GM21367 (cell line): Measurements from ENCODE around the gene RSL1D1.
"Not testable (repeated sequence)": the region's sequence is repeated elsewhere in the genome, so short reads cannot be mapped to it uniquely, and the experiment has no call there.

Experiments used
- ATAC-seq: cut with Tn5 transposase; IDR thresholded peaks from one replicate; pipeline ENCODE4 v1.9.1; 2021; ENCODE audit not compliant: unreplicated experiment

The RSL1D1 gene

DNA sequence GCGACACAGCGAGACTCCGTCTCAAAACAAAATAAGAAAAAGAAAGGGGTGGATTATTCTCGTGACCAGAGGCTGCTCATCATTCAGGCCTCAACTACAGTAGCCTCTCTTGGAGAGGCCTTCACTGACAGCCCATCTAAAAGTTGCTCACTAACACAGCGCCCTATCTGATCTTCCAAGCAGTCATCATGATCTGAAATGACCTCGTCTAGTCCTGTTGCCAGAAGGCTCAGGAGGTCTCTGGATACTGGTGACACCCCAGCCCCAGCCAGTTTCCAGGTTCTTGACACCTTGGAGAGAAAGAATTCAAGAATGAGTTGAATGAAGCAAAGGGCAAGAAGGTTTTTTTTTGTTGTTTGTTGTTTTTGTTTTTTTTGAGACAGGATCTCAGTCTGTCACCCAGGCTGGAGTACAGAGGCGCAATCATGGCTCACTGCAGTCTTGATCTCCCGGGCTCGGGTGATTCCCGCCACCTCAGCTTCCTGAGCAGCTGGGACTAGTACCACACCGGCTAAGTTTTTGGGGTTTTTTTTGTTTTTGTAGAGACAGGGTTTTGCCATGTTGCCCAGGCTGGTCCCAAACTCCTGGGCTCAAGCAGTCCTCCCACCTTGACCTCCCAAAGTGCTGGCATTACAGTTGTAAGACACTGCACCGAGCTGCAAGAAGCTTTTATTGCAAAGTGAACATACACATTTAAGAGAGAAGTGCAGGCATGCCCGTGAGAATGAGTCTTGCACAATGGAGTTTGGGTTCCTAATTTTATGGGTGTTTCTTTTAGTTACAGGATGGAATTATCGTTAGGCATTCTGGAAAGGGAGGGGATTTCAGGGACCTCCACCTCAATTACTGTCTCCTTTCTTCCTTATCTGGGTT lies 51.6 kb downstream of the RSL1D1 start:
- no peak for ATAC-seq

DNA sequence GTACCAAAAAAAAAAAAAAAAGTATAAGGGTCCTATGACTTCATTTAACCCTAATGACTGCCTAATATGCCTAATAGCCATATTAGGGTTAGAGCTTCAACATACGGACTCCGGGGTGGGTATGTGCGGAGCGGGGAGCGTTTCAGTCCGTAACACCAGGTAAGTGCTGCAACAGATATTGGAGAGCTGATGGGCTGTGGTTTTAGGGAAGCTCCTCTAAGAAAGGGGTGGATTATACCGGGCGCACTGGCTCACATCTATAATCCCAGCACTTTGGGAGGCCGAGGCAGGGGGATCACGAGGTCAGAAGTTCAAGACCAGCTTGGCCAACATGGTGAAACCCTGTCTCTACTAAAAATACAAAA lies 52.3 kb downstream of the RSL1D1 start:
- no peak for ATAC-seq

DNA sequence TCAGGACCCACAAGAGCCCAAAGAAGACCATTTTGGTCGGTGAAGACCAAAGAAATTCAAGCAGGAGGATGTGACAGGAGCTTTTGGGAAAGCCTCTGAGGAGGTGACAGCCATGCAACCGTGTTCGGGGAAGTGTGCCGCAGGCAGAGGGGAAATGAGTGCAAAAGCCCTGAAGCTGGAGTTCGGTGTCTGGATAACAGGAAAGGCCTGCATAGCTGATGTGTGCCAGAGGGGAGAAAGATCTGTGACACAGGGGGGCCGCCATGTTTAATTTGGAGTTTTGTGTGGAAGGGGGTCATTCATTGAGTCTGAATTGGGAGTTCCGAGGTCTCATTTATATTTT lies 53.4 kb downstream of the RSL1D1 start:
- ATAC-seq, result peak; percentile 3

DNA sequence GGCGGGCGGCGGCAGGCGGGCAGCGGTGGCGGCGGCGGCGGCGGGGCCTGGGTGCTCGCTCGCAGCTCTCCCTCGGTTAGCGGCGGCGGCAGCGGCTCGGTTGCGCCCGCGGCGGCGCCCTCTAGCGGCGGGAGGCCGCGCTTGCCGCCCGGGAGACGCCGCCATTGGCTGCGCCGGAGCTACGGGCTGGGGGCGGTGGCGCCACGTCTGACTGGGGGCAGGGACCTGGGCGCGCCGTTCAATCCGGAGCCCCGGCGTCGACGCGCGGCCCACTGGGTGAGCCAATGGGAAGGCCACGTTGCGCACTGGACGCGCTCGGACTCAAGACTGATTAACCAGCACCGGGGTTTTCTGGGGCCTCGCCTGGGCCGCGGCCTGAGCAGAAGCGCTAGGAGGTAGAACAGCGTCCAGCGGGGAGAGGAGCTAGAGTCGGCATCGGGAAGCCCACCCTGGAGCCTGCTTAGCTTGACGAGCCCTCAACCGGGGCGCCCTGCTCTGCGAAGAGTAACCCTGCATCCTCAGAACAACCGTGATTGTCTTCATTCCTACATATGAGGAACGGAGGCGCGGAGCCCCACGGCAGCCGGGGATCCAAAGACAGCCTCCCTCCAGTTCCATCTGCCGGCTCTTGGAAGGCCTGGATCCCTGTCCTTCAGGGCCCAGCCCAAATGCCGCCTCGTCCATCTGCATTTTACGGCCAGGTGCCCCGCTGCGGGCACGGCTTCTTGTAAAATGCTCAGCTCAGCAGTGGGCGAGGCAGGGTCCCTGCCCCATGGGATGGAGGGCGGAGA lies 54.0 kb downstream of the RSL1D1 start, which contains the start of gene ZC3H7A:
Gene ZC3H7A, minus strand, starts transcription at position 93 of the 791 bp plus-strand sequence. CDS start 14,904 bp downstream, outside the sequence.
- ATAC-seq, result peak; percentile 76

DNA sequence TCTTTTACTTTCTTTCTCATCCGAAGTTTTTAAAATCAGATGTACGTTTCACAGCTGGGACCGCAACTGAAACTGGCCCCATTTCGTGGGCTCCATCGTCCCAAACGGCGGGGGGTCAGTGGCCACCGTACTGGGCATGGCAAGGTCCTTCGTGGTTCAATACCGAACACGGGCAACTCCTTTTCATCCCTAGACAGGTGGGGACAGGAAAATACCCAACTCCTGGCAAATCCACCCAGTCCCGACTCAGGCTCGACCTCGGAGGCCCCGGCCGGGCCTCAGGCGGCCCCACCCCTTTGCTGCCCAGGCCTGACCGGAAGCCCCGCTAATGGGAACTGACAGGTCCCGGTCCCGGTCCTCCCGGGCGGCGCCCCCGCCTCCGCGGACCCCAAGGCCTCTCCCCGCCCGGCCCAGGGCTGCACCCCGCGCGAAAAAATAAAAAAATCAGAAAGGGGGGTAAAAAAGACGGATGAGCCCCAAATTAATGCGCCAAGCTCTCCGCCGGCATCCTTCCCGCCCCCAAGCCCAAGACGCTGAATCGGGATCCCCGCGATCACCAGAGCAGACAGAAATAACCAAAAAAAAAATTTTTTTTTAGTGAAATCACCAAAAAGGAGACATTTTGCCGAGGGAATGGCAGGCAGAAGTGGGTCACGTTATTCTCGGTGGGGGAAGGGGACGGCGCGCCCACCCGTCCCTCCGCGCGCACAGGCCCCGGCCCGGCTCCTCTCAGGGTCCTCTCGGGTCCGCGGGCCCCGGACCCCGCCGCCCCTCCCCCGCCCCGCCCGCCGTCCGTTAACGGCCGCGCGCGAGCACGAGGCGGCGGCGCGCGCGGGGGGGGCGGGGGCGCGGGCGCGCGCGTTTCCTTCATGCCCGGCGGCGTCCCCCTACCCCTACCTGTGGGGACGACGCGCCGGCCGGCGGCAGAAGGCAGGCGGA lies 54.8 kb downstream of the RSL1D1 start:
- ATAC-seq, result peak; percentile 4

DNA sequence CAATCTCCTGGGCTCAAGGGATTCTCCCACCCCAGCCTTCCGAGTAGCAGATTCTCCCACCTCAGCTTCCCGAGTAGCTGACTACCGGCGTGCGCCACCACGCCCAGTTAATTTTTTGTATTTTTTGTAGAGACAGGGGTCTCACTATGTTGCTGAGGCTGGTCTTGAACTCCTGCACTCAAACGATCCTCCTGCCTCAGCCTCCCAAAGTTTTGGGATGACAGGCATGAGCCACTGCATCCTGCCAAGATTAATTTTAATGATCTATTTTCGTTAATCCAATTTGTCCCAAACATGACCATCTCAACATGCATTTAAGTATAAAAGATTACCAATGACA lies 55.5 kb downstream of the RSL1D1 start:
- no peak for ATAC-seq

DNA sequence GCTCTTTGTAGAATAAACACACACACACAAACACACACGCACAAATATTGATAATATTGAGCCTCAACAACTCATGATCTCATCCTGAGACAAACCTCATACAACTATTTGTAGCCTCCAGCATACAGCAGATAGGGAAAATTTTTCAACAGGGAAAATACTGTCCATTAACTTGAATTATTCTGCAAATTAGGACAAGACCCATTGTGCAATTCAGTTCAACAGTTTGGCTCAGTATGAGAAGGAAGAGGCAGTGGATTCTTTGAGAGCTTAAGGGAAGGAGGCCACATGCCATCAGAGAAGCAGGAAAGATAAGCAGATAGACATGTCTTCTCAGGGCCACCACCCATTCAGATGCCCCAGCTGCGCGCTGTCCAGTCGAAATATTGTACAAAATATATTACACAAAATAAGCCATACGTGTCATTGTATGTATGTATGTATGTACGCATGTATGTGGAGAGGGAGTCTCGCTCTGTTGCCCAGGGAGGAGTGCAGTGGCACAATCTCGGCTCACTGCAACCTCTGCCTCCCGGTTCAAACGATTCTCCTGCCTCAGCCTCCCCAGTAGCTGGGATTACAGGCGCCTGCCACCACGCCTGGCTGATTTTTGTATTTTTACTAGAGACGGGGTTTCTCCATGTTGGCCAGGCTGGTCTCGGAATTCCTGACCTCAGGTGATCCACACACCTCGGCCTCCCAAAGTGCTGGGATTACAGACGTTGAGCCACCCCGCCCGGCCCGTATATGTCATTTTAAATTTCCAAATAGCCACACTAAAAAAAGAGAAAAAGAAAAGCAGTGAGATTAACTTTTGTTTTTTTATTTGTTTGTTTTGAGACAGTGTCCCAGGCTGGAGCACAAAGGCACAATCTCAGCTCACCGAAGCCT lies 56.1 kb downstream of the RSL1D1 start:
- no peak for ATAC-seq

DNA sequence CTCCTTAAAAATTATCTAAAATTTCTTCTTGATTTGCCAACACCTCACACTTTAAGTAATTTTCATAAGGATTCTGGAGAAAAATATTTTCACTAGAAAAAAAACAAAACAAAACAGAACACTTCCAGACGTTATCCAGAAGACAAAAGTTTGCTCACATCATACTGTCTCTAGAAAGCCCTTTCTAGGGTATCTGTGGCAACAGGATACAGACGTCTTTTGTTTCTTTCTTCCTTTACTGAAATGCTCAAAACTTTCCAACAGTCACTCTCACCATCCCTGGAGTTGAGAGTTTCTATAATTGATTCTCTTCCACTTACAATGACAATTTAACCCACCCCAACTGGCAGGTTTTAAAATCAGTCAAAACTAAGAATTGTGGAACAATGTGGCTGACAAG lies 56.9 kb downstream of the RSL1D1 start:
- no peak for ATAC-seq

DNA sequence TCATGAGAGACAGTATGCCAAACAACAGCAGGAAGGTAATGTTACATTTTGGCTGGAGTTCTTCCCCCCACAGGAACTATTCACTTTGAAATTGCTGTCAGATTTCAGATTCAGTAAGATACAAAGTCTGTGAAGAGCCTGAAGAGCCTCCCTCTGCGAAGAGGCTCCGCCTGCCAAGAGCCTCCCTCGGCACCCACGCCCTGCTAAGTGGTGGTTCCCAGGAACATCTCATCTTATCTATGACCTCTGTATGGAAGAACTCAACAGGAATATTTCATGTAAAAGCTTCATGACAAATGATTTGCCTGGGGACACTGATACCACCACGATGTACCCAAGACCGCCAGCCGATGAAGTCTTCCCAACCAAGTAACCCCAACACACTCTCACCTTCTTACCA lies 57.5 kb downstream of the RSL1D1 start:
- ATAC-seq, result no peak

DNA sequence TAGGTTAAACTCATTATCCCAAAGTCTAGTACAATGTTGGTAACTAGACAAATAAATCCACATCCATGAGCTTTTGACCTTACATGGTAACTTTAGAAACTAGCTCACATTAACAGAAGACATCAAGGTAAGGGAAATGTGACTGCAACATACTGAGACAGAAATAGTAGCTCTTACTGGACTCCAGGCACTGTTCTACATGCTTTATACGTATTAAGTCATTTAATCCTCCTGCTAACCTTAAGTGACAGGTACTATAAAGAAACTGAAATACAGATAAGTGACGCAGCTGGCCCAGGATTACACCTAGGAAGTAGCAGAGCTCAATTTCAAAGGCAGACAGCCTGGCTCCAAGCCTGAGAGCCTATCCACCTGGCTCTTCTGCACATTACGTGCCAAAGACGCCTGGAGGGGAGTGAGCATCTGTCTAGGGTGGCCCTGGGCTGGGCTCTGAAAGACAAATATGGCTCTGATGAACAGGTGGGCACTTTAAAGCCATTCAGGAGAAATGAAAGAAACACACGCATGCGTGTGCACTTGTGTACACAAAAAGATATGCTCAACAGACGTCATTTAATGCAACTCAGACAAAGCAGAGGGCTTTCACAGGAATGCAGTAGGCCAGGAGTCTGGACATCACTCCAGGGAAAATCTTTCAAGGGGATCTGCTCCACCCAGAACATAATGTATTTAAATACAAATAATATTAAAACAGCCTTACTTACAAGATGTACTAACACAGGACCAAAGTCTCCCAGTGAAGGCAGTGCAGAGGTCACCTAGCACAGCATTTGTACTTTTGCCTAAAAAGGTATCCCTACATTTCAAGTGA lies 58.7 kb downstream of the RSL1D1 start:
- no peak for ATAC-seq

DNA sequence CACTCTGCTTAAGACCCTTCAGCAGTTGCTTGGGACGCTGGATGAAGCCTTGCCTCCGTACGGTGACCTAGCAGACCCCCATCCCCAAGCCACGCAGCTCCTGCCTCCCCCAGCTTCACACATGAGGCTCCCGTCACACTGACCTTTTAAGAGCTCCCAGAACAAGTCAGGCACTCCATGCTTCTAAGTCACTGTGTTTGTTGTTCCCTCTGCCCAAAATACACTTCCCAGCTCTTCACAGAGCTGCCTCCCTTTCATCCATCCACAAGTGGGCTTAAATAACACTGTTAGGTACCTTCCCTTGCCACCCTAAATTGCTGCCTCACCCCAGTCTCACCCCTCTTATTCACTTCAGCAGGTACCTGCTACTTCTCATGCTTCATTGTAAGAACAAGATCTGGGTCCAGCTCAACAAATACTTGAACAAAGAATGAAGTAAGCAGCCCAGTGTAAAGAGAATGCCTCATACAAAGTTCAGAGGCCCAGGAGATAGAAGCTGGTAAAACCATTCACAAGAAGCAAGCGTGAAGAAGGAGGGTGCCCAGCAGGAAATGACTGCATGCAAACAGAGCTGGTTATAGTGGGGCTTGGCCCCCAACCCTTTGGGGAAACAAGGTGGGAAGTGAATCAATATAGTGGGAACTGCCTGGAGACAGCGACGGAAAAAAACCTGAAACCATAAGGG lies 60.1 kb downstream of the RSL1D1 start:
- ATAC-seq, result no peak

DNA sequence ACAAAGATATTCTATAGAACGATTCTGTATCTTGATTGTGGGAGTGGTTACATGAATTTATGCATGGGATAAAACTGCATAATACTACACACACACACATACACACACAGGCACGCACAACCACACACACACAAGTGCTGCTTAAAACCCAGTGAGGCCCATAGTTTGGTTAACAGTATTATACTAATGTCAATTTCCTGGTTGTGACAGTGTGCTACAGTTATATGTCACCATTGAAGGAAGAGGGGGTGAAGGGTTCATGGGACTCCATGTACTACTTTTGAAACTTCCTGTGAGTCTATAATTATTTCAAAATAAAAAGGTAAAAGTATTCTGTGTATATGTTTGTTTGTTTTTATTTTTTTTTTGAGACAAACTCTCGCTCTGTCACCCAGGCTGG lies 62.4 kb downstream of the RSL1D1 start:
- no peak for ATAC-seq

DNA sequence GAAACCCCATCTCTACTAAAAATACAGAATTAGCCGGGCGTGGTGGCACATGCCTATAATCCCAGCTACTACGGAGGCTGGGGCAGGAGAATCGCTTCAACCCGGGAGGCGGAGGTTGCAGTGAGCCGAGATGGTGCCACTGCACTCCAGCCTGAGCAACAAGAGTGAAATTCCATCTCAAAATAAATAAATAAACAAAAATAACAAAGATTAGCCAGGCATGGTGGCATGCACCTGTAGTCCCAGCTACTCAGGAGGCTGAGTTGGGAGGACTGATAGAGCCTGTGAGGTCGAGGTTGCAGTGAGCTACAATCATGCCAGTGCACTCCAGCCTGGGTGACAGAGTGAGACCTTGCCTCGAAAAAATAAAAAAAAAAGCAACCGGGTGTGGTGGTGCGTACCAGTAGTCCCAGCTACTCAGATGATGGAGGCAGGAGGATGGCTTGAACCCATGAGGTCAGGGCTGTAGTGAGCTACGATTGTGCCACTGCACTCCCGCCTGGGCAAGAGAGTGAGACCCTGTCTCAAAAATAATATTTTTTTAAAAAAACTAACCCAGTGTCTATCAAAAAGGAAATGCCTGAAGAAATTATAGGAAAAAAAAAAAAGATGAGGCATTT lies 66.3 kb downstream of the RSL1D1 start:
- not testable (repeated sequence) for ATAC-seq

DNA sequence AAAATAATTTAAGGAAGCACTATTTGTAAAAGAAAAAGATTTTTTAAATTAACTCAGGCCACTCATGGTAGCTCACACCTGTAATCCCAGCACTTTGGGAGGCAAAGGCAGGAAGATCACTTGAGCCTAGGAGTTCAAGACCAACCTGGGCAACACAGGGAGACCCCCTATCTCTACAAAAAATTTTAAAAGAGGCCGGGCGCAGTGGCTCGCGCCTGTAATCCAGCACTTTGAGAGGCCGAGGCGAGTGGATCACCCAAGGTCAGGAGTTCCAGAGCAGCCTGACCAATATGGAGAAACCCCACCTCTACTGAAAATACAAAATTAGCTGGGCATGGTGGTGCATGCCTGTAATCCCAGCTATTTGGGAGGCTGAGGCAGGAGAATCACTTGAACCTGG lies 67.0 kb downstream of the RSL1D1 start:
- ATAC-seq, result not testable (repeated sequence)

DNA sequence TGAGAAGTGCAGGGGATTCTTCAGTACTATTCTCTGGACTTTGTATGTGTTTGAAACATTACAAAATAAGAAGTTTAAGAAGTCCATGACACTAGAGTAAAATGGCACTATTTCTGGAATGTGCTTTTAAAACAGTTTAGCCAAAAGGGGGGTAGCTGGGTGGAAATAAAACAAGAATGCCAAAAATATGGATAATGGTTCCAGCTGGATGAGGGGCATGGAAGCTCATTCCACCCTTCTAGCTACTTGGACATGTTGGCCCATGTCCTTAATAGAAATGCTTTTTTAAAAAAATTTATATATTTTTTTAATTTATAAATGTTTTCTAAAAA lies 67.3 kb downstream of the RSL1D1 start:
- no peak for ATAC-seq
